ENCODE measurements around the gene PPP2R5E. TPM values are rescaled to one million over a fixed set of nuclear protein-coding genes. Genes with fewer than 3 reads are reported as not detected.

Gene PPP2R5E
- polyA plus RNA-seq, 3 donors, result 39.7 to 42.0 (median 42.0) TPM

DNA sequence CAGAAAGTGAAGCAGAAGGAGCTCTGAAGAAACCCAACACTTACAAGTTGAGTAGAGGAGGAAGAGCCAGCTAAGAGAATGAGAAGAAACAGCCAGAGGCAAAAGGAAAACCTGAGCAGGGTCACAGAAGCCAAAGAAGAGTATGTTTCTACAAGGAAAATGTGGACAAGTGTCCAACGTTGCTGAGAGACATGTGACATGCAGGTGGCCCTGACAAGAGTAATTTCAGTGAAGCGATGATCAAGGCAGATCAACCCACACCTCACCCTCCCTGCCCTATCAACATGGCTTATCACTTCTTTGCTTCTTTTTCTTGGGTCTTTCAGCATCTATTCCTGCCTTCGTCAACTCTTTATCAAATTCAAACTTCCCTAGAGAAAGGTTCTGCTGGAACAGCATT lies 68.3 kb downstream of the PPP2R5E start:
- DNase-seq (ENCODE audit: low read depth in 3 of 3, low spot score in 2 of 3), result no peak

DNA sequence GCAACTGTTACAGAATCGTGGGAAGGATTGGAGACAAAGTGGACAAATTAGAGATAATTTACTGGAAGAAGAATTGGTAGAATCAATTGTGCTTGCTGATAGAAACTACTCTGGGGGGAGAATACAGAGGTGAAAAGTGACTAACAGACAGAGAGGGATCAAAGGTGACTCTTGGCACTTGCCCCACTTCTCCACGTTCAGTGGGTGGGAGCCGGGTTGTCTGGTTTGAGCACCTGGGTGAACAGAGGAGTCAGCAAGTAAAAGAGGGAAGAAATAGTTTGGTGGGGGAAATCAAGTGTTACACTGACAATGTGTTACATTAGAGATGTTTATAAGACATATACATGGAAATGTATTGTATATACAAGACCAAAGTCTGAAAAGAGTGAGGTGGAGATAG lies 69.1 kb downstream of the PPP2R5E start:
- DNase-seq (ENCODE audit: low read depth in 3 of 3, low spot score in 2 of 3), result no peak

DNA sequence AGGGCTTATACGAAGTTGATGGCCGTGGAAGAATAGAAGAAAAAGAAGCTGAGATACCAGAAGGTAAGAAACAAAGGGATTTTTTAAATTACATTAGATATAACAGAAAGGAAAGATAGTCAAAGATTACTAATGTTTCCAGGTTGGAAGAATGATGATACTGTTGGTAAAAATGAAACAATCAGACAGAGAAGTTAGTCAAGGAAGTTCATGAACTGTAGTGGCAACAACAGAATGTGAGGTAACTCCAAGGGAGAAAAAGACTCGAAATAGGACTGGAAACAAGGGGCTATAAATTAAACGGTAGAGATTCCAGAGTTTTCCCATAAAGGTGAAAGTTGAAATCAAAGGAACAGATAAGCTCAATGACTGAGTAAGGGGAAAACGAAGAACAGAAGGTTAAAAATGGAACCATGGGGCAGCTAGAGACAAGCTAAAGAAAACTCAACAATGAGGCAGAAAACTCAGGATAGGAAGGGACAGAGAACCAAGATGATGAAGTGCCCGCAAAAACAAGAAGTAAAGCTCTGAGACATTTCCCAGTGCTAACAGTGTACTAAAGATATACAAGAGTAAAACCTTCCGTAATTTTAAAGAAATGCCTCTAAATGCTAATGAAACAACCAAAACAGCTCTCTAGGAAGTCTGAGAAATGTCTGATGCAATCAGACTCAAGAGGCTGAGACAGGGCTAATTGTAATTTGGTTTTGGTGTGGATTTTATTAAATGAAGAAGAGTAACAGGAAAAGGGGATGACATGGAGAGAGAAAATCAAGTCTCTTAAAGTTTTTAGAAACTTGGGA lies 70.0 kb downstream of the PPP2R5E start:
- DNase-seq (ENCODE audit: low read depth in 3 of 3, low spot score in 2 of 3), result no peak

DNA sequence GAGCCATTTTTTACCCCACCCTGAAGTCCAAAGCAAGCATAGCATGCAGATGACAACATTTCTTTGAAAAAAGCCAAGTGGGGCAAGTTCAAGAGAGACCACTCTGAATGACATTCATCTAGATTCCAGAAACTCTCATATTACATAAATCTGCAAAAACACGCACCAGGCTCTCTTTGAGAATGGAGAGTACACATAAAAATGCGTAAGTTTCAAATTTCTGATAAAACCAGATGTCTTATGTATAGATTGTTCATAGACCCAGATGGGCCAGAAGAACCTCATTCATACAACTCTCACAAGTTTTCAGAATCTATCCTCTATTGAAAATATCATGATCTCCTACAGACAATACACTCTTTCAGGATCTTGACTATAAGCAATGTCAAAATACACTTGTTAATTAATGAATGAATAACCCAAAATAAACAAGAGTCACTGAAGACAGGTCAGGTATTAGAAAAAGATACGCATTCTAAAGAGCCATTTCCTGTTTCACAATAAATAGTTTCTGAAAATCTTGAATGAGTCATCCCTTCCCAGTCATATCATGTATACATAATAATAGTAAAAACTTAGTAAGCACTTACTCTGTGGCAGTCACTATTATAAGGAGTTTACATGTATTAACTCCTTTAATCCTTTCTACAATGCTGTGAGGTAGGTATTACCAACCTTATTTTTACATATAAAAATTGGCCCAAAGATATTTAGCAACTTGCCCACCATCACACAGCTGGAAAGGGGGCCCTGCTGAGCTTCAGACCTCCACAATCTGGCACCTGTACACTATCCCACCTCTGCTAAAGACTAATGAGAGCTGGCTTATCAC lies 72.0 kb downstream of the PPP2R5E start:
- no peak for DNase-seq (ENCODE audit: low read depth in 3 of 3, low spot score in 2 of 3)

DNA sequence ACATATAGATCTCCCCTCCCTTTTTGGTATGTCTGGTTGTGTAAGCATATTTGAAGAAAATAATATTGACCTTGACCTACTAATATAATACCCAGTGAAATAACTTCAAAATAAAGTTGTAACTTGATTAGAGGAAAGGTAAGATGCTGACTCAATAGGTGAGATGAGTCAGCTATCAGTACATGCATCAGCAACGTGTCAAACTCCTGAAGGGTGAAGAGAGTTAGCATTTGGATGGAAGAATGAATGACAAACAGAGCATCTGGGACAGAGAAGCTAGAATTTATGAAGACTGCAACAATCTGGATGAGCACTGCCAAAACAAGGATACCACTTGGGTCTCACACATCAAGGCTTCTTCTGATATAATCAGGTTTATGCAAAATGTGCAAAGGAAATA lies 74.9 kb downstream of the PPP2R5E start:
- no peak for DNase-seq (ENCODE audit: low read depth in 3 of 3, low spot score in 2 of 3)

DNA sequence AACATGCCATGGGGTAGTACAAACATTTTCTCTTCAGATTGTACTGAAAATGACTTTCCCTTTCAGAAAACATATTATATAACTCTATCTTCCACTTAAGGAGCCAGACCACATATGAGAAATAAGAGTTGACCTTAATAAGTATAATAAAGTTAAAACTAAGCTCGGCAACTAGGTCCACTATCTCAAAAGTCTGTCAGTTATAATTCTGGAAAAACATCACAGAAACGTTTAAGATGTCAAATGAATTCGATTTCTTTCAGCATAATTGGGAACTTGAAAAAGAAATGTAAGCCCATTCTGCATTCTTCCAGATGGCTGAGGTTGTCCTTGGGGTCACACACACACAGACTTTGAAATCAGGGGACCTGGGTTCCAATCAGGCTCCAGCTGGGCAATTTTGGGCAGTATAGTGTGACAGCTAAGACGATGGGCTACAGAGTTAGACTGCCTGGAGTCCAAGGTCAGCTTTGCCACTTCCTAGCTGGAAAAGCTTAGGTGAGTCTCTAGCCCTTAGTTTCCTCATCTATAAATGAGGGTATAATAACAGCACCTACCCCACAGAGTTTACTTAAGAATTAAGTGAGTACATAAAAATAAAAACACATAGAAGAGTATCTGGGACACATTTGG lies 75.6 kb downstream of the PPP2R5E start:
- DNase-seq (ENCODE audit: low read depth in 3 of 3, low spot score in 2 of 3), result no peak

DNA sequence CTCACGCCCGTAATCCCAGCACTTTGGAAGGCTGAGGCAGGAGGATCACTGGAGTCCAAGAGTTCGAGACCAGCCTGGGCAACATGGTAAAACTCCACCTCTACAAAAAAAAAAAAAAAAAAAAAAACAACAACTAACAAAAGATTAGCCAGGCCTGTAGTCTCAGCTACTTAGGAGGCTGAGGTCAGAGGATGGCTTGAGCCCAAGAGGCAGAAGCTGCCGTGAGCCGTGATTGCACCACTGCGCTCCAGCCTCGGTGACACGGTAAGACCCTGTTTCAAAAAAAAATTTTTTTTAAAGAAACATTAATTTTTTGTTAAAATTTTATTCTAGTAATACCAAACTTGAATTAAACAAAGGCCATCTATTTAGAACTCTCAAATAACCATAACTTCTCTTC lies 77.8 kb downstream of the PPP2R5E start:
- no peak for DNase-seq (ENCODE audit: low read depth in 3 of 3, low spot score in 2 of 3)

DNA sequence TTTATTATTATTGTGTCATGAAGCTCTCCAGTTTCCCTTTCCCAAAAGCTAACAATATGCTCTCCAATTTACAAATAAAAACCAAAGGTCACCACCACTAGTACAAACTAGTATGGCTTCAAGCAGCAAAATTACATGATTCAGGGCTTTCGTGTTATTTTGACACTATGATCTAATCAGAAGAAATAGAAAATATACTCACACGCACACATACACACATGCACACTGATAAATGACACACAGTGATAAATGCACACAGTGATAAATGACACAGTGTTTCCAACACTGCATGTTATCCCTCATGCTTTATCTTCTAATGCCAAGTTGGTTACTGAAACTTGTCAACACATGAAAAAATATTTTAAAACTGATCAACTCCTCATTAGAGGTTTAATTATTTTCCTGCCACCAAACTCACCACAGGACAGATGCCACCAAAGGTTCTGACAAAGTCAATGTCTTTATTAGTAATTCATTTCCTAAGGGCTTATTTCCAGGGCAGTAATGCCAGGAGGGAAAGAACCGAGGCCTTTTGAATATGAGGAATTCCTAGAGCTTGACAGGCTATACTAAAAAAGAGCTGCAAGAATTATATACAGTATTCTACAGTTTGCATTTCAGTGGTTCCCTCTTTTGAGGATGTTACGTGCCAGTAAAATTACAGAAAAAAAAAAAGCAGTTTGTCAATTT lies 82.4 kb downstream of the PPP2R5E start:
- no peak for DNase-seq (ENCODE audit: low read depth in 3 of 3, low spot score in 2 of 3)

DNA sequence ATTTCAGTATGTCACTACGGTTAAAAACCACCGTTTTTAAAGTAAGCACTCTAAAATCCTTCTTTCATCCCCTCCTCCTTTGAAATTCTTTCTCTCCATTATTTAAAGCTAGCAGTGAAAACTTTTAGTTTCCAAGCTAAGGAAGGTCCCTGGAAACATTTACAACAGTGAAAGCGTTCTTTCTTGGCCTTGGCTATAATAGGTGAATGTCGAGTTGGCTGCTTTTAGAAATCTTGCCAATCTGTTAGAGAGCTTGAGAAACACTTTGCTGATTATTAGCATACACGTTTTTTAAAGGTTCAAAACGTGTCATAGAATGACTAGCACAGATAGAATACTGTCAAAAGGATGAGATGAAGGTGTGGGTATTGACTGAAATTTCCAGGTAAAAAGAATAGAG lies 83.4 kb downstream of the PPP2R5E start:
- no peak for DNase-seq (ENCODE audit: low read depth in 3 of 3, low spot score in 2 of 3)

DNA sequence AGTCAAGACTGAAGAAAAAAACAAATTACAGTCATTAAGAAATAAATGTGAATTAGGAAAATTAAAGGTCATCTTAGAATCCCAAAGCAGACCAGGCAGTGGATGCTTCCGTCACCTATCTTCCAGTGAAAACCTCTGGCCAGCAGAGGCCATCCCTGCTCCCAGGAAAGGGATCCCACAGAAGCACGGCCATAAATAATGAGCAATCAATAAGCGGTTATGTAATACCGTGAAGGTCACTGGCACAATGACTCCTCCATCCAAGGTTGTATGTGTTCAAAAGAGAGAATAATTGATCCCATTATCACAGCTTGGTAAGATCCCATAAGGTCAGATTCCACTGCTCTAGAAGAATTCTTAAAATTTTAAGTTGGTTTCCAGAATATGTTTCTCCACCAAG lies 85.7 kb downstream of the PPP2R5E start:
- DNase-seq (ENCODE audit: low read depth in 3 of 3, low spot score in 2 of 3), result no peak

DNA sequence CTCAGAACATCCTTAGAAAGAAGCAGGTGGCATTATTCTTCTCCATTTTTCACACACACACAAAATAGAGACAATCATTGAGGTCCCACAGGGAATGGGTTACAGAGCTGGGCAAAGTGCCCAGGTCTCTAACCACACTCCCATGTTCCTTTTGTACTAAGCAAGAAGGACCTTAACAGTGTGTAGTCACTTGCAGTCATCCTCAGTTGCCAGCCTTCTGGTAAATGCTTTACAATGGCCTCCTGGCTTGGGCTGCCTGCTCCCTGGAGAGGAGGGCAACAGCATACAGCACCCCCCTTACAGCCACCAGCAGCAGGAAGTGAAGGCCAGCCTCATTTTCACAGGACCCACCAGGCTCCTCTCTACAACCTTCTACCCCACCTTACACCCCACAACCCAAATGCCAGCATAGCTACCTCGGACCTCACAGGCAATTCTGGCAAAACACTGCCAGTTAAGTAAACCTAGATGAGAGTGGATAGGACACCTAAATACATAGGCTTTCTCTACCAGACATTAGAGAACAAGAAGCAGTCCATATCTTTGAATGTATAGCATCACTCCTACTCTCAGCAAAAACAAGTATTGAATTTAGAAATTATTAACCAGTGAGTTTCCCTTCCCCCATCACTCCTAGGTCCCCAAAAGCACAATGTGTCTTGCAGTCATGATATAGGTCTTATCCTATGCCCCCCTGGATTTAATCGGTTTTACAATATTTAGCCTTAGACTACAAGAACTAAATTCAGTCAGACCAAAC lies 88.1 kb downstream of the PPP2R5E start:
- DNase-seq (ENCODE audit: low read depth in 3 of 3, low spot score in 2 of 3), result no peak

DNA sequence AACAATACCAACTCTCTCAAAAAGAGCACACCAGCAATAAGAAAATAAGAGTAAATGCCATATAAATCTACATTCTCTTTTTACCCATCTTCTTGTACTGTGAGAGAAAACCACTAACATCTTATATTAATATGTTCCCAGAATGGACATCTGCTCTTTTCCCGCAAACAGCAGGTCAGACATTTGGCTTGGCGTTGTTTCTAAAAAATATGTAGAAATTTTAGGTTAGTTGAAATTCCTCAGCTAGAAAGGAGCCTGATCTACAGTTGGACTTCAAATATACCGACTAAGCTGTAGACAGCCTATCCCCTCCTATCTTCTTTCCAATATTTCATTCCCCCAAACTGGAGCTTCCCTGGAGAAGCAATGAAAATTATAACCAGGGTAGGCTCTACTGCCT lies 88.7 kb downstream of the PPP2R5E start:
- no peak for DNase-seq (ENCODE audit: low read depth in 3 of 3, low spot score in 2 of 3)

DNA sequence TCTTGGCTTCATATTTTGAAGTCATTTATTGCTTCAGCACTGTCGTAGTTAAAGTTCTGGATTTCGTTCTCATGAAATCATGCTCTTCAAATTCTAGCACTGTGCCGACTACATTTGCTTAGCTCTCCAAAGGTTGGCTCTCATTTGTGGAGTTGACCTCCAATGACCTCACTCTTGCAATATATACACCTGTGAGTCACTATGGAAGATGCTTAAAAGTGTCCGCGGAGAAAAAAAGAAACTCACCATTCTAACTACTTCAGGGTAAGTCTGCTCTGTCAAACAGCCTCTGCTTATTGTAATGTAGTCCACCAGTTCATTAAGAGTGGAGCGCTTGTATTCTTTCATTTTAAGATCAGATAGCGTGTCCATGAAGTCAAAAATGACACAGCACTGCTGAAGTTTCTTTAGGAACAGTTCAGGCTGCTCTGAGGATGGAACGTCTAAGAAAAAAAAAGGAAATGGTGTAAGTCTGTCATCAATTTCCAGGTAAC lies 89.7 kb downstream of the PPP2R5E start:
- DNase-seq (ENCODE audit: low read depth in 3 of 3, low spot score in 2 of 3), result no peak

DNA sequence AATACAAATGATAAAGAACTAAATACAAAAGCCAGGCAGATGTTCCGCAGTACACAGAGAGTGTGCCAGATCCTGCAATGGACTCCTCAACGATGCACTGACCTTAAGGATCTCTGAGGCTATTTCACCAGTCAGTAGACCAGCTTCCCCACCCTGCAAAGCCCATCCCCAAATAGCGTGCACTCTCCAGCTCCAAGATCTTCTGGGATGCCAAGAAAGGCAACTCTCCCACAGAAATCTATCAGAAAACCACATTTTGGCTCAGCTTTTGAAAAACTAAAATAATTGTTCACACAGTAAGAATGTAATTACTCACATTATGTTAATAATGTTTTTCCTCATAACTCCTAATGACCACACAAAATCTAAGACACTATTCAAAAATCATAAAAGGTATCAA lies 90.4 kb downstream of the PPP2R5E start:
- no peak for DNase-seq (ENCODE audit: low read depth in 3 of 3, low spot score in 2 of 3)

DNA sequence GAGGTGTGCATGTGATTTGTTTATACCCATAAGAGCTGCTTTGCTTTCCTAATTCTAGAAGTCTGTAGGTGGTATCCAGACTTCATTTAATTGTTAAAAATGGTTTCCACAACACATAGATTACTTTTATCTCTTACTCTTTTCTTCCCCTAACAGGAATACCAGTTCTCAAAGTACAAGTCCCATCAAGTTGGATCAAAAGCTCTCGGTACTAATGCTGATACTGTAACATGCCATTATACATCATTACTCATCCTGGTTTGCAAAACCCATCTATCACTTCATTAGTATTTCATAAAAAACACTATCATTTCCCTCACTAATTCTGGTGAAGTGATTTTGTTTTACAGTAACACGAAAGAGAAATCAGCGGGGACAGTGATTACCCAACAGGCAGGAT lies 94.3 kb downstream of the PPP2R5E start:
- no peak for DNase-seq (ENCODE audit: low read depth in 3 of 3, low spot score in 2 of 3)

DNA sequence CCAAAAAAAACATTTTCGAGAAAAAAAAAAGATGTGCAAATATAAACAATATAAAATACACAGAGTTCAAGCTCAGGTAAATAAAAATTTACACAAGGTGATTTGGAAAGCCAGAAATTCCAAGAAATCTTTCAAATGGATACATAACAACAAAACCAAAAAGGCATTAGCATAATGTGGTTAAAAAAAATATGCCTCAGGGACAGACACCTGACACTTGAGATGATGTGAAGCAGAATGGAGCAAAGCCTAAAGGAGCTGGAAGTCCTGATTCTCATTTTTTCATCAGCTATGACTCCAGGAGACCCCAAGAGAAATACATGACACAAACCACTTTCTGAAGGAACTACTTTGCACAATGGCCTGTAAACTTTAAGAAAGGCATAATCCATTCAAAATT lies 98.6 kb downstream of the PPP2R5E start:
- DNase-seq (ENCODE audit: low read depth in 3 of 3, low spot score in 2 of 3), result no peak

DNA sequence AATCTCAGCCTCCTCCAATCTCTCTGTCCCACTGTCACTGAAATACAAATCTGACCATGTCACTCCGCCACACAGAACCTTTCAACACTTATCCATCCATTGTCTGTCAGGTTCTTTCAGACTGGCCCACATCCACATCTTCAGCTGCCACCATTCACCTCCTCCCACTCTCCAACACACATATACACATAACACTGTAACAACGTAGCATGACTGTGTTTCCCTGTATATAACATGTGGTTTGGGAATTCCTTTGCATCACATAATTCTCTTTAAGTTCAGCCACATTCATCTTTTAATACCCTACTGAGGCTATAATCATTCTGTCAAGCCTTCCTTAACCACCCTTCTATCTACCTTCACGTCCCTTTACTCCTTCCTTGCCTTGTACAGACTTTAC lies 99.2 kb downstream of the PPP2R5E start:
- no peak for DNase-seq (ENCODE audit: low read depth in 3 of 3, low spot score in 2 of 3)

DNA sequence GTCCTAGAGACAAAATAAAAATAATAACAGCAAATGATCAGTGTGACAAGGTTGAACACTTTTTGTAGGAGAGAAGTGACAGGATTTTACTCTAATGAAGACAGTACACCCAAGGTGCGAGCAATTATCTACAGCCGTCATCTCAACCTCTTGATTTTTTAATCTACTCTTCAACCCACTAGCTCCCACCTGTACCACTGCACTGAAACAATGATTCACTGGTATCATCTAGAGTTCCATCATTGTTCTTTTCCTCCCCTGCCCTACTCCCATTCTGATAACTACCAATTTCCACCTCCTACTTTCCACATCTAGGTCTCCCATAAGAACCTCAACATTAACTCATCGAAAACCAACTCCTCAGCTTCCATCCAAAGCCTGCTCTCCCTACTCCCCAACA lies 99.8 kb downstream of the PPP2R5E start:
- DNase-seq (ENCODE audit: low read depth in 3 of 3, low spot score in 2 of 3), result no peak

DNA sequence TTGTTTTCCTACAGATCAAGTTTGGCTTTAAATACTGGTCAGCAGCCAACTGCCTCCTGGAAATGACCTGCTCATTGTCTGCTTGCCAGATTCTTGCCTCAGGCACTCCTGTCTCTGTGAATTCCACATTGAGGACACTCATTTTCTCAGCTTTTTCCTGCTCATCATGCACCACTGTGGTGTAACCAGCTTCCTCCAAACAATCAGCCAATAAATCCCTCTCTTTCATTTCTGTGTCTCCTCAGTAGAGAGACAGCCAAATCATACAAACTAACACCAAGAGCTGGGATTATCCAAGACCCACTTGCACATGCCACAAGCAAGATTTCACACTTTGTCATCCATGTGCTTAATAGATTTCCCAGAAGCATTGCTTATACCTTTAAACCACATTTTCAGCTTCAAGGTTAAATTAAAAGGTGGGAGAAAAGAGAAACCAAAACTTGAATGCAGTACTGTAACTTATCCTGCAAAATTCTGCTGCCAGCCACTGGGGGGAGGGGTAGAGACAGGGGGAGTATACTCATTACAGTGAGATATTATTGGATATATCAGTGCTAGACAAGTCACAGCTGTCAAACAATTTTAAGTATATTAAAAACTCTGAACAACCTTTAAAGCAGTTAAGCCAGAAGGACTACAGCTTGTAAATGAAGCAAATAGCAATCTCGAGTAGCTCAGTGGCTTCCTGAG lies 105.0 kb downstream of the PPP2R5E start:
- DNase-seq (ENCODE audit: low read depth in 3 of 3, low spot score in 2 of 3), result no peak

All from right renal cortex interstitium (tissue), 3 donors.